KMS-11 (cell line): ENCODE data around the gene MCRIP1.
A peak's percentile ranks its signal among the peaks of the same experiment; 100 is the strongest.

Experiments used
- H2AFZ ChIP-seq: fragments of 200-600 bp; sonication (generic); 2 replicates; pipeline ENCODE4 v1.6.1; 2016; ENCODE audit warnings: antibody characterized with exemption, mixed run types, low read depth
- H3K27ac ChIP-seq: fragments of 200-600 bp; sonication (generic); 2 replicates; pipeline ENCODE4 v1.6.1; 2016; ENCODE audit warnings: mild to moderate bottlenecking, mixed run types
- H3K27me3 ChIP-seq: fragments of 200-600 bp; sonication (generic); 2 replicates; pipeline ENCODE4 v1.6.1; 2017; ENCODE audit warnings: mild to moderate bottlenecking, low read depth, mixed run types, moderate library complexity; ENCODE audit not compliant: insufficient read depth
- H3K36me3 ChIP-seq: fragments of 200-600 bp; sonication (generic); 2 replicates; pipeline ENCODE4 v1.6.1; 2017; ENCODE audit warnings: mild to moderate bottlenecking, mixed run types; ENCODE audit not compliant: insufficient read depth
- H3K4me1 ChIP-seq: fragments of 200-600 bp; sonication (generic); 2 replicates; pipeline ENCODE4 v1.6.1; 2016; ENCODE audit warnings: mild to moderate bottlenecking, low read depth, mixed run types; ENCODE audit not compliant: poor library complexity, severe bottlenecking
- H3K4me2 ChIP-seq: fragments of 200-600 bp; sonication (generic); 2 replicates; pipeline ENCODE4 v1.7.0; 2016; ENCODE audit warnings: mild to moderate bottlenecking, mixed run types
- H3K4me3 ChIP-seq: fragments of 200-600 bp; sonication (generic); IDR thresholded peaks from 2 replicates; pipeline ENCODE4 v1.6.1; 2017; ENCODE audit warnings: low read depth, low read length, mixed read lengths; ENCODE audit not compliant: insufficient read depth
- H3K79me2 ChIP-seq: fragments of 200-600 bp; sonication (generic); 2 replicates; pipeline ENCODE4 v1.6.1; 2016; ENCODE audit warnings: low read depth, mixed run types; ENCODE audit not compliant: insufficient read depth
- H3K9ac ChIP-seq: fragments of 200-600 bp; sonication (generic); 2 replicates; pipeline ENCODE4 v1.6.1; 2016; ENCODE audit warnings: mild to moderate bottlenecking, mixed run types
- H4K20me1 ChIP-seq: fragments of 200-600 bp; sonication (generic); 2 replicates; pipeline ENCODE4 v1.6.1; 2016; ENCODE audit warnings: mild to moderate bottlenecking, mixed run types; ENCODE audit not compliant: insufficient read depth
- CTCF ChIP-seq: fragments of 200-600 bp; sonication (generic); conservative IDR thresholded peaks from 2 replicates; pipeline ENCODE4 v1.6.1; 2017; ENCODE audit warnings: low read depth, mild to moderate bottlenecking, antibody characterized with exemption, low read length, moderate library complexity, mixed read lengths

Gene MCRIP1

GRCh38 chr17:81865733-81866439, 32.8 kb upstream of the MCRIP1 start:
- no peak for TF ChIP-seq CTCF
- H2AFZ ChIP-seq, result no peak overlapping the region
- H3K27me3 ChIP-seq, result no peaks in the 10 kb centered on the region
- H3K27ac ChIP-seq, result peak overlapping the region; percentile 12; the same call in 1 of the 2 replicates
- H3K4me3 ChIP-seq, result no peak overlapping the region
- peaks cover 52% of the 10 kb centered on the region for H3K79me2 ChIP-seq
- peaks cover 57% of the 10 kb centered on the region for H3K4me1 ChIP-seq
- no peaks in the 10 kb centered on the region for H4K20me1 ChIP-seq
- no peak overlapping the region for H3K4me2 ChIP-seq
- no peaks in the 10 kb centered on the region for H3K36me3 ChIP-seq
- no peak overlapping the region; the same call in 1 of the 2 replicates for H3K9ac ChIP-seq

GRCh38 chr17:81865358-81865732, 32.3 kb upstream of the MCRIP1 start:
- Histone ChIP-seq H3K4me1 (peaks cover 57% of the 10 kb centered on the region), H4K20me1 (no peaks in the 10 kb centered on the region), H3K9ac (no peak overlapping the region; the same call in 1 of the 2 replicates), H3K4me2 (no peak overlapping the region), H2AFZ (no peak overlapping the region), H3K4me3 (no peak overlapping the region), H3K27me3 (no peaks in the 10 kb centered on the region), H3K79me2 (peaks cover 48% of the 10 kb centered on the region), H3K36me3 (no peaks in the 10 kb centered on the region), H3K27ac (no peak overlapping the region; the same call in 1 of the 2 replicates)
- TF ChIP-seq CTCF, result no peak

- Histone ChIP-seq H3K79me2 (peaks cover 48% of the 10 kb centered on the region), H3K36me3 (no peaks in the 10 kb centered on the region), H3K27ac (no peak overlapping the region), H4K20me1 (peaks cover 3% of the 10 kb centered on the region), H3K27me3 (no peaks in the 10 kb centered on the region), H3K4me3 (no peak overlapping the region), H3K9ac (no peak overlapping the region), H3K4me2 (no peak overlapping the region), H2AFZ (no peak overlapping the region), H3K4me1 (peaks cover 52% of the 10 kb centered on the region)
- no peak for TF ChIP-seq CTCF
Observed at GRCh38 chr17:81863833-81864768, 31.0 kb upstream of the MCRIP1 start.

GRCh38 chr17:81863123-81863675, 30.1 kb upstream of the MCRIP1 start:
- H3K9ac ChIP-seq, result no peak overlapping the region
- H3K27ac ChIP-seq, result no peak overlapping the region

More at GRCh38 chr17:81863123-81863675, 30.1 kb upstream of the MCRIP1 start:
- Histone ChIP-seq H4K20me1 (peaks cover 6% of the 10 kb centered on the region), H3K36me3 (no peaks in the 10 kb centered on the region), H3K27me3 (no peaks in the 10 kb centered on the region), H3K4me1 (peaks cover 57% of the 10 kb centered on the region), H3K4me3 (no peak overlapping the region), H3K79me2 (peaks cover 53% of the 10 kb centered on the region), H3K4me2 (no peak overlapping the region), H2AFZ (no peak overlapping the region)
- TF ChIP-seq CTCF, result no peak
